ENCODE measurements around the gene RALGAPA2.

Gene RALGAPA2

DNA sequence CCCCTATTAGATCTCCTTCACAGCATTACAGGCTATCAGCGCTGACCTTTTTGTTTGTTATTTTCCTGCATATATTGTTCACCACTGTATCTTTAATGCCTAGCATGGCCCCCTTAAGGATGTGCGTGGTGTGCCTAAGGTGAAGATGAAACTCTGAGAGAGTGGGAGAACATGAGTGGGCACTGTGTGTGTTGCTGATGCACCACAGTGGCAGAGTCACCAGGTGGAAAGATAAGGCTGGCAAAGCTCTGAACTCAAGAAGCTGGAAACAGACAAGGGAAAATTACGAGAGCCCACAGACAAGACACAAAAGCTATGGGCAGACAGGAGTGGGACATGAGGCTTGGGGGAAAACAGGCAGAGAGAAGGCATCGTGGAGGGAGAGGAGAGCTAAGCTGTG lies 184.8 kb downstream of the RALGAPA2 start:
- no peak for DNase-seq

DNA sequence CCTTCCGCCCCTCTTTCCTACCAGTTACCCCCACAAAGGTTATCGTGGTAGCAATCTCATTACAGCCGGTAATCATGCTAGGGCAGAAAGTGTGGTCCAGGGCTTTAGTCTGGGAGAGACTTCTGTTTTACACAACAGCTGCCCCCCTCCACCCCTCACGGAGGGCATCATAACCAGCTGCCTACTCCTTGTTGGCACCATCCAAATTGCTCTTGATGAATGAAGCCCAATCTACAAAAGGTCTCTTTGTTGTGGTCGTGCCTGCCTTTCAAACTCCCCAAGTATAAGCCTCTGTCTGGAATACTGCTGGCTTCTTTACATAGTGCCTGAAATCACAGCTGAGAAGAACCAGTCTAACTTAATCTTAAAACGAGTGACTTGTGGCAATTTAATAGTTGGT lies 186.7 kb downstream of the RALGAPA2 start:
- no peak for DNase-seq

DNA sequence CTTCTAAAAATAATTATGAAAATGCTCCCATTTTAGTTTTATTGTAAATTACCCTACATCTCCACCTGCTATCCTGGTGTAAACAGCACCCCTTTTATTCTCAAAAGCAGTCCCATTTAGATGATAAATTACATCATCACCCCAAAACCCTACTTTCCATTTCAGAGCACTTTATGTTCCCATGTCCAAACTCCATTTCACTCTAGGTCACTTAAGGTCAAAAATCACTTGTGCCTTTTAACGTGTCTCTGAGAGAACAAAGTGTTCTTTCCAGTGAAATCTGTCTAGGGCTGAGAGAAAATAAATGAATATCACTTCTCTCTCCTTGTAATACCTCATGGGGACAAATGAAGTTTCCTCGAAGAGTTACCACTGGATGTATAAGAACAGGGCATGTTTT lies 187.2 kb downstream of the RALGAPA2 start:
- no peak for DNase-seq

DNA sequence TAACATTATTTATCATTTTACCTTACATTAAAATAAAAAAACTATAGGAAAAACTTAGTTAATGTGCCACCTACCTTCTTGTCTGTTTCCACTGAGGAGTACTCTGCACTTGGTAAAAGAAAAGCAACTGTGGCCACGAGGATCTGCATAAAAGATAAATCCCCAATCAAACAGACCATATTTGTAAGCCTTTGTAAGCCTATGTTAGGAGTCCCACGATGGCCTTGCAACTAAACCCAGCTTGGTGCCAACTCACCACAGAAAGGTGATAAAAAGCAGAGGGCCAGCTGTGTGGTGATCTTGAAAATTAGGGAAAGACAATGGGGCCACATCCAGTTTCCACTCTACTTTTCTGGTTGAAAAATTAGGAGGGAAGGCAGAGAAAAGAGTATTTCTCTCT lies 187.7 kb downstream of the RALGAPA2 start:
- DNase-seq = no peak

DNA sequence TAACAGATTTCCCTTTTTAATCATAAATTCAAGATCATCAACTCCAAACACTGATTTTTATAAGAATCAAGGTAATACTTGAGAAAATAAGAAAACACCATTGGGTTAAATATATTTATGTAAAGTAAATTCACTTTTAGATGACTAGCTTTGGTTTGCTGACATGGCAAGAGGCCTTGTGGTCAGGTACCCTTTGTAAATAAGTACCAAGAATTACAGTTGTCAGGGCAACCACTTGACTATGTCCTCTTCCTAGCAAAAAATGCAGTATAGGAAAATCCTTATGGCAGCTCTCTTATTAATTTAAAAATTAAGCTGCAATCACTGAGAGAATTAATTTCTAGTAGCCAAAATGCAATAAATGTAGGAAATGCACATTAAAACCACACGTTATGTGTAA lies 190.7 kb downstream of the RALGAPA2 start:
- DNase-seq = no peak

DNA sequence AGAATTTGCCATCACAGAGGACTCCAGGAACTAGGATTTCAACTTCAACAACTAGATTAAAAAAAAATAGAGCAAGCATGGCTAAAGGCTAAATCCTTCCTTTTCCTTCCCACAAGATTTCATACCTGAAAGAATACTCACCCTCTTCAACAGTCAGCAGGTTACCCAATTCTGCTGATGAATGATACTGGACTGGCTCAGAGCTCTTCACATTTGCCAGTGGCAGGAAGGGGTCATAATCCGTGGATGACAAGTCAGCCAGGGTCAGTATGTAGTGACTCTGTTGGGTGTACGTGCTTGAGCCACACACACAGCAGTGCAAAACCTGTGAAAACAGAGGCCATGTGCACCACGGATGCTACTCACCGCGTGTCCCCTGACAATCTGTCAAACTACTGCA lies 191.7 kb downstream of the RALGAPA2 start:
- DNase-seq = no peak

DNA sequence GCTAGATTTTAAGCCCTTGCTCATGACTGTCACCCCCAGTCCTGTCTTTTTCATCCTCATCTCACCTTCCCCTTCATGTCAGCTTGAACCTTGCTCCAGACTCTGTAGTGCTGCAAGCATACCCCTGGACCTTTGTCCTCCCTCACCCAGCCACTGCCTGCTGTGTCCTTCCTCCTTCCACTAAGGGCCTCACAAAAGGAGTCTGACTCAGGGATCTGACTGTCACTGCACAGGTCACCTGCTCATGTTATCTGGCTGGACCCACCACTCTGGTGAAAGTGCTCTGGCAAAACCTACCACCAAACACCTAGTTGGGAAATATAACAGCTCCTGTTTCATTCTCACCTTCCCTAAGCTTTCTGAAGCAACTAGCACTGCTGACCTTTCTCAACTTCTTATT lies 193.2 kb downstream of the RALGAPA2 start:
- no peak for DNase-seq

DNA sequence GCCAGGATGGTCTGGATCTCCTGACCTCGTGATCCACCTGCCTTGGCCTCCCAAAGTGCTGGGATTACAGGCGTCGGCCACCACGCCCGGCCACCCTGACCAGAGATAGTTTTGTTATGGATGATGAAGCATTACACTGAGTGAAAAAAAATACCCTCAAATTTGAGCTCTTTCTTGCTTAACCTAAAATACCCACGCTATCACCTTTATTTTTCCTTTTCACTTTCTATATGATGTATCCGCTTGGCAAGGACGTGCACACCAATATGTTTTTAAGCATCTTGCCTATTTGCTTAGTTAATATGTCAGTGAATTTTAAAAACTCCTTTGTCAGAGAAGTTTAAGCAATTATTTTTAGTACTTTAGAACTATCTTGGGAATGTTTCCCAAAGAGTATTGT lies 194.2 kb downstream of the RALGAPA2 start:
- no peak for DNase-seq

DNA sequence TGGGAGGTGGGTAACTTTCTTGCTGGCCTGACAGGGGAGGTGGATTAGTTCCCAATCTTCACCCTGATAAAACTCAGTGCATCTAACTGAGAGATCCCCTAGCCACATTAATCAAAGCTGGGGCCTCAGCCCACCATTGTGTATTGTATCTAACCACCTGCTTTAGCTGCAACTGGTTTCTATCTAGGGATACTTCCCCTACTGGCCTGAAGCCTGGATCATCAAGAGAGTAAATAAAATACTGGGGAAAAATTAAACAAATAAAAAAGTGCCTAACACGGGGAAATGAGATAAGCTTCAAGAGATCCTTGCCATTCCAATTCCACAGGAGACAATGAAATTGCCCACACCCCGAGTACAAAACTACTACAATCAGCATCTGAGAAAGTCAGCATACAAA lies 195.1 kb downstream of the RALGAPA2 start:
- no peak for DNase-seq

DNA sequence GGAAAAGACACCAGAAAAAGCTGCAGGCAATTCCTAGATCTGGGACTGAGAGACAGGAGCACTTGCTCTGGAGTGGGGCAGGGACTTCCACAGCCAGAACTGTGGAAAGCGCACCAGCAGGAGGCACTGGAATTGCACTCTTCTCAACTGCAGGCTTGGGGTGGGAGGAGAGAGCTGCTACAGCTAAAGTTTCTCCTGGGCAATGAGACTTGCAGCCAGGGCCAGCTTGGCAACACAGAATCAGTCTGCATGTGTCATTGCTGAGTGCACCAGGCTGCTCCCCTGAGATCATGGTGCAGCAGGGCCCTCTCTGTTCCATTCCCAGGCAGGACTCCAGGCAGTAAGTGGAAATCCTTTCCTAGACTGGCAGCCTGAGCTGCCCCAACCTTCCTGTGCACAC lies 198.7 kb downstream of the RALGAPA2 start:
- no peak for DNase-seq

DNA sequence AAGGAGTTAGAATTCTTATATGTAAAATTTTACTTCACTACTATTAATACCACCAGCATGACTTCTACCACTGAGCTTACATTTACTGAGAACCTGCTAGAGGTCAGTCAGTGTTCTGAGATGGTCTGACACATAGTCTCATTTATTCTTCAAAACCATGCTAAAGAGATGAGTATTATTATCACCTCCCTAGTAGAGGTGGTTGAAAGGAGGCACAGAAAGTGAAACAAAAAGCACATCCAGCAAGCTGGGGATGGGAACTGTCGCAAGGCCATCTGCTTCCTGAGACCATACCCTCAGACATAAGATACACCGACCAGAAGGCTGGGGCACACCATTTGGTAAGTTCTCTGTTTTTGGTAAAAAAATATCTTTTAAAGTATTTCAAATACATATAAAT lies 206.9 kb downstream of the RALGAPA2 start:
- no peak for DNase-seq

DNA sequence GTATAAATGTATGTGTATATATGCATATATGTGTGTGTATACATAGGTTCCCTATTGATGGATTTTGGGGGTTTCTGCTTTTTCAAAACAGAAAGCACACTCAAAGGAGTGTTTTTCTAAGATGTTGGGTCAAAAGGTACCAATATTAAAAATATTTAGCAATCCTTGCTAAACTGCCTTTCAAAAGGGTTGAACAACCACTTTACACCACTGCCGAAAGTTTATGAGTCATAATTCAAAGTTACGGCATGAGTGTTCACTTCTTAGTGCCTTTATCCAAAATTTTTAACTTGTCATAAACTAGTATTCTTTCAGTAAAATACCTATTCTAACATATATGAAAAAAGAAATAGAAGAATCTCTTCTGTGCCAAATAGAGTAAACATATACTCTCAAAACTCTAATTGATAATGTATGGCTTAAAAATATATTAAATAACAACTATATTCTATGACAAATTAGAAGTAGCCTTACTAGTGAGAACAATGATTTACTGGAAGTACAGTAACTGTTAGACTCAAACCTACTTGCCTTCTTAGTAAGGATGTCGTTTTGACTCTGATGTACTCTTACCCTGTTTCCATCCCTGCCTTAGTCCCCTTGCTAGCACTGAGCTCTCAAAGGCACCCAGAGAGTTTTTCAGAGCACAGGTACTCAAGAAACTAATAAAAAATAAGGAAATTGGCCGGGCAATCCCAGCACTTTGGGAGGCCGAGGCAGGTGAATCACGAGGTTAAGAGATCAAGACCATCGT lies 208.5 kb downstream of the RALGAPA2 start:
- DNase-seq = no peak

DNA sequence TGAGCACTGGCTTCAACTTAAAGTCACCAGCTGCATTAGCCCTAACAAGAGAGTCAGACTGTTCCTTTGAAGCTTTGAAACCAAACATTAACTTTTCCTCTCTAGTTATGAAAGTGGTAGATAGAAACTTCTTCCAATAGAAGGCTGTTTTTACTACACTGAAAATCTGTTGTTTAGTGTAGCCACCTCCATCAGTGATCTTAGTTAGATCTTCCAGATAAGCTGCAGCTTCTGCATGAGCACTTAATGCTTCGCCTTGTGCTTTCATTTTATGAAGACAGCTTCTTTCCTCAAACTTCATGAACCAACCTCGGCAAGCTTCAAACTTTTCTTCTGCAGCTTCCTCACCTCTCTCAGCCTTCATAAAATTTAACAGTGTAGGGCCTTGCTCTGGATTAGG lies 211.3 kb downstream of the RALGAPA2 start:
- no peak for DNase-seq

DNA sequence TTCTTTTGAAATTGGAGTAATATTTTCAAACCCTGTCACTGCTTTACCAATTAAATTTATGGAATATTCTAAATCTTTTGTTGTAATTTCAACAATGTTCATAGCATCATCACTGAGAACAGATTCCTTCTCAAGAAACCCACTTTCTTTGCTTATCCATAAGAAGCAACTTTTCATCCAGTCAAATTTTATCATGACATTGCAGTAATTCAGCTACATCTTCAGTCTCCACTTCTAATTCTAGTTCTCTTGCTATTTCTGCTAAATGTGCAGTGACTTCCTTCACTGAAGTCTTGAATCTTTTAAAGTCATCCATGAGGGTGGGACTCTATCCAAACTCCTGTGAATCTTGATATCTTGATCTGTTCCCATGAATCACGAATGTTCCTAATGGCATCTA lies 212.1 kb downstream of the RALGAPA2 start:
- no peak for DNase-seq

DNA sequence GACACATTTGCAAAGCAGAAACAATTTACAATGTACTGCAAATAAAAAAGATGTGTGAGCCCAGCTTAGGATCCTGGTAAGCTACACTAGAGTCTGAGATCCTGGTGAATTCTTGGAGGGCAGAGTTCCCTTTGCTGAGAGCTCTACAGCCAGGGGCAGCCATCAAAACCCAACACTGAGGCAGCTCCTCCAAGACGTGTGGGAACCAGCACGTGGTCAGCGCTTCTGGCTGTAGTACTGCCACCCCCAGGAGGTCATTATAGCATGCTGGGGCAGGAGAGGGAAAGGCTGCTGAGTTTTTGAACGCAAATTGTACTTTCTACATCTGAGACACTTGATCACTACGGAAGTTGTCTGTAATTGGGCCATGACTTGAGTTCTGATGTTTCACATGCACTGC lies 213.0 kb downstream of the RALGAPA2 start:
- DNase-seq = no peak

DNA sequence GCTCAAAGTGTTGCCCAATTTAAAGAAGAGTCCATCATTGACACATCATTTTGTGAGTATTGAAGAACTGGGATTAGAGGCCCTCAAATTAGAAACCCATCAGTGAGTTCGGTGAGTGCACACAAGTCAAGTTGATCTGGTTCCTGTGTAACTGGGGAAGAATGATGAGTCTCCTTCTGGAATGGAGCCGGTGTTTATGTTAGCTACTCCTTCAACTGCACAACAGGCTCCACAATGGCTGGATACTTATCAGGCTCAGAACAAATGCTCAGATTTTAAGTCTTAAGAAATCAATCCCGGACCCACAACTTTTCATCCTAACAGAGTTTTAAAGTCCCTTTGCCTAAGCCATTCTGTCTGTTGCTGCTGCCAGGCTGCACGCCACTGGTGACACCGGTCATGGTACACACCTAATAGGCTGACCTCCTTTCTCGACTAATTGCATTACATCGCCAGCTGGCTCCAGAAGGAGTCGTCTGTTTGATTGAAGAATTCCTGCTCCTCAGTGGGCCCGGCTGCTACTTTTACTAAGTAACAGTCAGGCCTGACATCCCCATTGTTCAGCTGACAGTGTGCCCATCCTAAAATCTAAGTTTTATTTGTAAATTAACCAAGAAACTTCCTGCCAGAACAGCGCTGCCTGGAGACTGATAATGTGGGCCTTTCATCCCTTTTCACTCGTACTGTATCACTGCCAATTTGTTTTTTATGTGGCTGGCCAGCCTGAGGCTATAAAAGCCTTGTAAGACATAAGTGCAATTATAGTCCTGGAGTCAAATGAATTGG lies 214.2 kb downstream of the RALGAPA2 start:
- DNase-seq = no peak

DNA sequence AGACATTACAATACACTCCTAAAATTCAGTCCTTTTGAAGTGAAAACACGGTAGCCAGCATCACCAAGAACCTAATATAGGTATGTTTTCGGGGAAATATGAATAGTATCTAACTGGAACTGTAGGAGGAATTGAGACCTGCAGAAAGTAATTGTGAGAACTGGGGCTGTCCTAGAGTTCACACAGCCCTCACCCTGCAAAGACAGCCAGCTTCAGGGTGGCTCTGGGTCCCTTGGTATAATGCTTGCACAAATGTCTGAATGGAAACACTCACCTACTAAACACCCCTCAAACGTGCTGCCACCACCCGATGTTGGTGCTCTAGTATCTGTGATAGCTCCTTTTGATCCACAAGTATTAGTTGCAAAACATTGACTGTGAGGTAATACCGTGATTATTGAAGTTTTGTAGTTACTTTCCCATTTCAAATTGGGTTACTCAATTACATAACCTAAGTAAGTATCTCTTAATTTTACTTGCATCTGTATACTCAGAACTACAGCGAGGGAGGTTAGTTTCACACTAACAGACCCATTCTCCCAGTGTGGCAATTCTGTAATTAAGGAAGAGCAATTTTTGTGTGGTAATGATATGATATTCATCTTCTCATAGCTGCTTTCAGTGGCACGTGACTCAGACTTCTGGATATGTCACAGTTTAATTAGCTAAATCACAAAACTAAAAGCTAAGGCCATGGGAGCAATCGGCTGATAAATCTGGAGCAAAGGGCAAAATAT lies 215.0 kb downstream of the RALGAPA2 start:
- no peak for DNase-seq

DNA sequence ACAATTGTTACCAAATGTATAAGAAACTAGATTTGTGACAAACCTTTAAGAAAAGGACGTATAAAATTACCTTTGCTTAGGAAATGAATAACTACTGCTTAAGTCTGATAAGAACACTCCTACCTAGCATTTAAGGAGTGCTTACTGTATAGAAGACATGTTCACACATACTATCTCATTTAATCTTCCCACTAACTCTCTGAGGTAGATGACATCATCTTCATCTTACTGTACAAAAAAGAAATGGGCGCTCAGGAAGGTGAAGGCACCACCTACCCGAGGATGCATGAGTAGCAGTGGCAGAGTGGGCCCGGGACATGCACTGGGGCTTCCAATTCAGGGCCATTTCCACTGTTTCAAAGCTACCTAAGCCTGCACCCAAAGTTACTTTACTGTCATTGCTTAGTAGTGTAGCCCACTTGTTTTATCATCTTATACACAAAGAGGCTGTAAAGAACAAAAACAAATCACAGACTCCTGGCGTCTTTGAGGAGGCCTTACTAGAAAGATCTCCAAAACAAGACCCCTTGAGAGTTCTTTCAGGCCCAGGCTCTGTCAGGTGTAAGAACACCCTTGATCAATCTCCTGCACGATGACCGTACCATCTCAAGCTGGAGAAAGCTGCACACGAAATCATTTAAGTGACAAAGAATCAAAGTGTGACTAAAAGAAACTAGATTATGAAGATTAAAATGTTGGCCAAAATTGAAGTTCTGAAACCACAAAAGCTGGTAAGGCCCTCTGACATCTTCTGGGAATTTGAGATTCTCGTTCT lies 216.5 kb downstream of the RALGAPA2 start:
- DNase-seq = no peak

DNA sequence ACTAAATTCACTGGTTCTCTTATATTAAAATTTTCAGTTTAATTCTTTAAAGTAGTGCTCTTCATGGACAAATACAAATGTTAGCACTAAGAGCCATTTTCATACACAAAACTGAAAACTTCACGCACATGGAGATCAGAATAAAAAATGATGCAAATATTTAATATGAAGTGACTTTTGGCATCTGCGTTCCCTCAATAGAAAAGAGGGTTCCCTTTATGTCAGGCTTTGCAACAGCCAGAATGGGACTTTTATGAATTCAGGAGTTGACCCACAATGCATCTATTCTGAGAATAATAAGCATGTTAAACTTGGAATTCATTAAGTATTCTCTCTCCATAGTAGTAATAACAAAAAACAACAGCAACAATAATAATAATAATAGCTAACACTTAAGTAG lies 218.7 kb downstream of the RALGAPA2 start:
- no peak for DNase-seq

DNA sequence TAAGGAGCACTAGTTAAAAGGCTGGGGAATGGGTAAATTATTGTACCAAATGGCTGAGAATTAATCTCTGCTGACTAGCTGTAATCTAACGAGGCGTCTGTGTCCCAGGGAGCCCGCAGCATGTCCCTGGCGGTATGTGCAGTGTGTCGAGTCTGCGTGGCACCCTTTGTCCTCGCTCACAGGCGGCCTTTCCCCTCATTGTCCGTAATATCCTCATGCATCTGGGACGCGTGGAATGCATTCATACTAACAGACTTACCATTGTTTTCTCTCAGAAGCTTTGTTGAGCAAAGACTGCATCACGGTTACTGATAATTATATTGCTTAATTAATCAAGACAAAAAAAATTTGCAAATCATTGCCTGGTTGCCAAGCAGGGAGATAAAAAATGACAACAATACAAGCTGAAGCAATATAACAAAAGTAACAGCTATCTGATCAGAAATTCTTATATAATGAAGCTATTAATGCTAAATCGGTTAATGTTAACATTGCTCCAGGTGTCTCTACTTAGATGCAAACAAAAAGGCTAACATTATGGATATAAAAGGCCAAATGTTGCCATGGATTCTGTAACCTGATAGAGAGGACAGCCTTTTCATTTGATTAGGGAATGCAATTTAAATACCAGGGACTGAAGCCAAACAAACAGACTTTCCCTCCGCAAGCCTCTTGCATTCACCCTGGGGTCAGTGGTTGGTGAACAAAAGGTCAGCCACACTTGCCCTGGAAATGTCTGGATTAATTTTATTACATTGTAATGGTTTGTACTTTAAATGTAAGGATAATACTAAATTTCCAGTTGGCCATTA lies 219.7 kb downstream of the RALGAPA2 start:
- no peak for DNase-seq

DNA sequence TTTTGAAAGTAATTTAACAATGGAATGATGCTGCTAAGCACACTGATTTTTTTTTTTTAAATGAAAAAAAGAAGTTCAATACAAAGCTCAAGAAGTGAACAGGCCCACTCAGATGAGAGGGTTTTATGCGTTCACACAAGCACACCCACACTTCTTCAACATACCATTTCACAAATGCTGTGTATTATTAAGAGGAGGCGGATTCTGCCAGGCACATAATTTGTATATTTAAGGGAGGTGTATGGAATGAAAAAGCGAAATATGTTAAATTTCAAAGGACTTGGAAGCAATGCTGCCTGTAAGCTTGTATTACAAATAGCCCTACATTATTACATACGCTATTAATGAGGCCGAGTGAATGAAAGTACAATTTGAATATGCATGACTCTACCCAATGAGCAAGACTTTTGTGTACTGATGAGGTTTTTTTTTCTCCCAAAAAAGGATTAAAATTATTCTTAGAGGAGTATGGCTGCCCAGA lies 220.6 kb downstream of the RALGAPA2 start:
- DNase-seq = no peak

Measured in activated CD4-positive, alpha-beta T cell treated with anti-CD3 and anti-CD28 coated beads for 1 hour (primary cell).